KBM-7 (cell line): ENCODE results near the gene IL11.
"Not testable (repeated sequence)": the region's sequence is repeated elsewhere in the genome, so short reads cannot be mapped to it uniquely, and the experiment has no call there.

Experiments used
- DNase-seq: peaks from one replicate; pipeline ENCODE4 v3.0.0-alpha.2; 2015
- in situ Hi-C: fragments of 300-500 bp; cut with MboI; formaldehyde crosslinking; loops from 2 replicates; pipeline ENCODE4 v1.14.3; 2020; ENCODE audit warnings: low sequenced_read_pairs, low pct_unique_long_range_greater_than_20kb, mixed read lengths

IL11 gene

DNA sequence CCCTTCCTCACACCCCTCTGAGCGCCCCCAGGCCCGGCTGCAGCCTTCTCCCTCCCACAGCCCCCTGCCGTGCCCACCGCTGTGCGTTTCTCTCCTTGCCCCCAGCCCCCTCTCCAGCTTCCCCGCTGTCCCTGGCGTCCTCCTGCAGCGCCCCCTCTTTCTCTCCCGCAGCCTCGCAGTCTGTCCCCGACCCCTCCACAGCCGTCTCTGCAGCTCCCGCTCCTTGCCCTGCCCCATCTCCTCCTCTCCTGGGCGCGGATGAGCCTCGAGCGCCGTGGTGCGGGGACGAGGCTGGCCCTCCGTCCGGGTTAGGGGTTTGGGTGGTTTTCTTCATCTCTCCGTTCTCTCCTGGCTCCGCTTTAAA lies 29.5 kb downstream of the IL11 start:
- peak; percentile 22 for DNase-seq
- in situ Hi-C loops: no loop called here

DNA sequence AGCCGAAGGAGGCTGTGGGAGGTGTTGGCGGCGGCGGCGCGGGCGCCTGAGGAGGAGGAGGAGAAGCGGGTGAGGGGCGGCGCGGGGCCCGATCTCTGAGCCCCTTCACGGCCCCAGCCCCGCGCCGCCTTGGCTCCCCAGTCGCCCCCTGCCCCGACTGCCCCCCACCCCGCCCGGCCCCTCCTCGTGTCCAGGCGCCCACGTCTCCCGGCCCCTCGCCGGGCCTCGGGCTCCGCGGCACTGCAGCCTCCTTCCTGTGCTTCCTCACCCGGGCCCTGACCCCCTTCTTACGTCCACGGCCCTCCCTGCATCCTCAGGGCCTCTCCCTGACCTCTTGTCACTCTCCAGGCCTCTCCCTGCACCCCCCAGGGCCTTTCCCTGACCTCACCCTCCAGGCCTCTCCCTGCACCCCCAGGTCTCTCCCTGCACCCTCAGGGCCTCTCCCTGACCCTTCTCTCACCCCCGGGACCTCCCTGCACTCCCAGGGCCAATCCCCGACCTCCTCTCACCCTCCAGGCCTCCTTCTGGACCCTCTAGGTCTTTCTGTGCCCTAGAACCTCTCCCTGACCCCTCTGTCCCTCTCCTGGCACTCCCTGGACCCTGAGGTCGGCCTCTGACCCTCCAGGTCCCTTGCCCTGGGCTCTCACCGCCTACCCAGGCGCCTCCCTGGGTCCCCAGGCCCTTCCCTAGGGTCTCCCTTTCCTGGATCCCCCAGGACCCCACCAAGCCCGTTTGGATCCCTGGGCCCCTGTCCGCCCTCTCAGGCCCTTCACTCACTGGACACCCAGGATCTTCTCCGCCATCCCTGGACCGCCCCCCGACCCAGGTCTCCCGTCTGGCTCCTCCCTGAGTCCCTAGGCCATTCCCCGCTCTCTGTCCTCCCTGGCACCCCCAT lies 30.1 kb downstream of the IL11 start:
- in situ Hi-C loops: no loop called here
- peak; percentile 18 for DNase-seq

DNA sequence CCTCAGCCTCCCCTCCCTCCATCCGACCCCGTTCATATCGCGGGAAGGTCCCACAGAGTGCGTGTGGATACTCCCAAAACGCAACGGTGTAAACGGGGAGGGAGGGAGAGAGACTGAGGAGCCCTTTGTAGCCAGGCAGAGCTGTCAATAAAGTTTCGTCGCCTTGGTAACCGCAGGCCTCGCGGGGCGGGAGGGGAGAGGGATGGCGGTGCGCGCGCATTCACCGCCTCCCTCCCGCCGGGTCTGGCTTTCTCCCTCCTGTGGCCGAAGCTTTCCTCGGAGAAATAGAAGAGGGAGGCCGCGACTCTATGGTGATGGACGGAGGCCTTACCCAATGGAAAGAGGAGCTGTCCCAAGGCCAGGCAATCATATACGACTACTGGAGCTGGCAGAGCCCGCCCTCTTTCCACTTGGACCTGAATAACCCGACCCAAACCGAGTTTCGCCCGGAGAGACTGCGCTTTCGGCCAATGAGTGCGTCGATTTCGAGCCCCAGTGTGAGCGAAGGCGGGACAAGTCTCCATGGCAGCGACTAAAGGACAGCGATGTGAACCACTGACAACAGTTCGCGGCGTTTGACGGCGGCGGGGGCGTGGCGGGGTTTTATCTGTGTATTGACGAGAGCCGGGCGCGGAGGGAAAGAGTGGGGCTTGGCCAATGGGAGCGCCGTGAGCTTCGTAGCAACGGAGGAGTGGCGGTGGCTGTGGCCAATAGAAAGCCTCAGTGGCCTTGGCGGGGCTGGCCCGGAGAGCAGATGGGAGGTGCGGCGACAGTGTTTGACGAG lies 31.0 kb downstream of the IL11 start, which contains the start of gene KMT5C:
Gene KMT5C (plus strand): TSS at position 772 of the 784 bp plus-strand sequence. CDS start 2,061 bp downstream, outside the sequence.
- in situ Hi-C loops: no loop called here
- peak; percentile 100 for DNase-seq

DNA sequence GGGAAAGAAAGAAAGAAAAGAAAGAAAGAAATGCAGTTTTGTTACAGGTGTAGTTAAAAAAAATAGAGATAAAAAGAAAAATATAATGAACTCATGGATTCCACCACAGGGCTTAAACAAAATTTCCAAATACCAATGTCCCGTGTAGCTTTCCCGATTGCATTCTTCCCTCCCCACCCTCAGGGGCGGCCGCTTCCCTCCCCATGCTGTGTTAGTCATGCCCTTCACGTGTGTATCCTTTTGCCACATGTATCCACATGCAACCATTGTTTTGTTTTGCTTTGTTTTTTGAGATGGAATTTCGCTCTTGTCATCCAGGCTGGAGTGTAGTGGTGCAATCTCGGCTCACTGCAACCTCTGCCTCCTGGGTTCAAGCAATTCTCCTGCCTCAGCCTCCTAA lies 34.2 kb downstream of the IL11 start:
- in situ Hi-C loops: no loop called here
- DNase-seq: no peak

DNA sequence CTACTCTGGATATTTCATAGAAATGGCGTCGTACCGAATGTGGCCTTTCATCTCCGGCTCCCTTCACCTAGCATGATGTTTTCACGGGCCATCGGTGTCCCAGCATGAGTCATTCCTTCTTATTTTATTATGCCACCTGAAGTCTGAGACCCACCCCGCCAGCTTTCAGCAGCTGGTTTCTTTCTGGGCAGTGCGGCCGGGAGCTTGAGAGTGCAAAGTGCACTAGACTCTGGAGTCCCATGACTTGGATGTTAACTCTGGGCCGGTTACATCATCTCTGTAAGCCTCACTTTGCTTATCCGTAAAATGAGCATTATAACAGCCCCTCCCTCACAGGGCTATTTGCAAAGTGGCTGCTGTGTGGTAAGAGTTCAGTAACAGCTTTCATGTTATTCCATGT lies 36.4 kb downstream of the IL11 start:
- no peak for DNase-seq
- in situ Hi-C loops: no loop called here

DNA sequence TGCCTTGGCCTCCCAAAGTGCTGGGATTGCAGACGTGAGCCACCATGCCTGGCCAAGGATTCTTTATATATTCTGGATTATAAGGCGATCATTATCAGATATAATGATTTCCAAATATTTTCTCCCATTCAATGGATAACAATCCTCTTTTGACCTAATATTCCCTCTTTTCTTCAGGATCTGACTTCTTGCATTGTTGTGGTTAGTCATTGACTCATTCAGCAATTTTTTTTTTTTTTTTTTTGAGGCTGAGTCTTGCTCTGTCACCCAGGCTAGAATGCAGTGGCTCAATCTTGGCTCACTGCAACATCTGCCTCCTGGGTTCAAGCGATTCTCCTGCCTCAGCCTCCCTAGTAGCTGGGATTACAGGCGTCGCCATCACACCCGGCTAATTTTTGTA lies 40.5 kb downstream of the IL11 start:
- in situ Hi-C loops, DNase-seq: not testable (repeated sequence)

DNA sequence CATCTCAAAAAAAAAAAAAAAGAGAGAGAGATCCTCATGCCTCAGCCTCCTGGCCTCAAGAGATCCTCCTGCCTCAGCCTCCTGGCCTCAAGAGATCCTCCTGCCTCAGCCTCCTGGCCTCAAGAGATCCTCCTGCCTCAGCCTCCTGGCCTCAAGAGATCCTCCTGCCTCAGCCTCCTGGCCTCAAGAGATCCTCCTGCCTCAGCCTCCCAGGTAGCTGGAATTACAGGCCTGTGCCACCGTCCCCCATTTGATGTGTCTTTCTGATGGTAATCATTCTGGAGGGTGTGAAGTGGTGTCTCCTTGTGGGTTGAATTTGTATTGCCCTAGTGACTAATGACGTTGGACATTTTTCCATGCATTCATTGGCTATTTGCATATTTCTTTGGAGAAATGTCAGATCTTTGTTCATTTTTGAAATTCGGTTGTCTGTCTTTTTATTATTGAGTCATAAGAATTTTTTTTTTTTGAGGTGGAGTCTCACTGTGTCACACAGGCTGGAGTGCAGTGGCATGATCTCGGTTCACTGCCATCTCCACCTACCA lies 41.4 kb downstream of the IL11 start:
- in situ Hi-C loops: not testable (repeated sequence)

DNA sequence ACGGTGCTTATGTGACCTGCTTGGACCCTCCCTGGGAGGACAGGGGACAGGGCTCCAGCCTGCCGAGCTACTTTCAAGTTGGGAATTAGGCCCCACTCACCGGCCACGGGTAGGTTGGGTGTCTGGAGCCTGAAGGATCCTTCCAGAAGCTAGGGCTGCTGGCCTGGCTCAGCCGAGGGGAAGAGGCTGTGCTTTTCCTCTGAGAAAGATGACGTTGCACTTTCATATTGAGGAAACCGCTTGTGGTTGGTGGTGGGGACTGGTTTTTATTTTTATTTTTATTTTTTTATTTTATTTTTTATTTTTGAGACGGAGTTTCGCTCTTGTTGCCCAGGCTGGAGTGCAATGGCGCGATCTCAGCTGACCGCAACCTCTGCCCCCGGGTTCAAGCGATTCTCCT lies 45.1 kb downstream of the IL11 start, which contains the start of gene TMEM150B:
Gene TMEM150B (minus strand): TSS at position 170 of the 400 bp plus-strand sequence. CDS start 4,305 bp downstream, outside the sequence.
- no peak for DNase-seq
- in situ Hi-C loops: no loop called here

More for the DNA sequence above, 41.4 kb downstream of the IL11 start:
- DNase-seq: not testable (repeated sequence)

DNA sequence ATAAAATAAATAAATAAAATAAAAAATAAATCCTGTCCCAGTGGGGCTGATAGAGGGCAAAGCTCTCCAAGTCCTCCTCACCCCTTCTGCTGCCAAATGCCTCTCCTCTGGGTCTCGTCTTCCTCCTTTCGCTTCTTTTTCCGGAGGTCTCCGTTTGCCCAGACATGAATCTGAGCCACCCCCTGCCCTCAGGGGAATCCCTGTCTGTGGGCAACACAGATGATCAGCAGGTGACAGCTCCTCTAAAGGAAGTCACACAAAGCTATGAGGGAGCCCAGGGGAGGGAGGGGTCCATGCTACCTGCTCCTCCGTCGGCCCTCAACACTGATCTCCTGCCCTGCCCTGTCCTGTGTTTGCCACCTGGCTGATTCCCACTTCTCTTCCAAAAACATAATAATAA lies 45.6 kb downstream of the IL11 start:
- in situ Hi-C loops: no loop called here
- no peak for DNase-seq

DNA sequence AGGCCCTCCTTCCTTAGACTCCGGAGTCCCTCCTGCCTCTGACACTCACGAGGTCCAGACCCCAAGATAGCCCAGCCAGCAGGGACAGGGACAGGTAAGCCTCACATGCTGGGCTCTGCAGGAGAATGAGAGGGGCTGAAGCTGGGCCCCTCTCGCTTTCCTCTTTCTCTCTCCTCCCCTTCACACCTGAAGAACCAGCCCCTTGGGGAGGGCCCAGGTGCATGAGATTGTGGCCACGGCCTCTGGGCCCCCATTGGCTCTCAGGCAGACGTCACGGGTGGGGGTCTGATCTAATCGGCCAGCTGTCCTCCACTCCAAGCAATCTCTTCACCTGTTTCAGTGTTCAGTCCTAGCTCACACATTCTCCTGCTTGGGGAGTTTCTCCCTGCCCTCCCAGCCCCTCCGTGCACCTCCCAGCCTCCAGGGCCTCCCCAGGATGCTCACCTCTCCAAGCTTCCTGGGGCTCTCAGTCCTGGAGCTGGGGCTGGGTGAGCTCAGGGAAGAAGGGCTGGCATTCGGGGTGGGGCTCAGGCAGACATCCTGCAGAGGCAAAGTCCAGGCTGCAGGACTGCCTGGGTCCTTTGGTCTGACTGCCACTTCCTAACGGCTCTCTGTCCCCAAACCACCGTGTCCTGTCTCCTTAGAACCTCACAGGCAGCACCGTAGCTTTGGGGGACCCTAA lies 47.9 kb downstream of the IL11 start:
- DNase-seq: no peak
- in situ Hi-C loops: no loop called here

DNA sequence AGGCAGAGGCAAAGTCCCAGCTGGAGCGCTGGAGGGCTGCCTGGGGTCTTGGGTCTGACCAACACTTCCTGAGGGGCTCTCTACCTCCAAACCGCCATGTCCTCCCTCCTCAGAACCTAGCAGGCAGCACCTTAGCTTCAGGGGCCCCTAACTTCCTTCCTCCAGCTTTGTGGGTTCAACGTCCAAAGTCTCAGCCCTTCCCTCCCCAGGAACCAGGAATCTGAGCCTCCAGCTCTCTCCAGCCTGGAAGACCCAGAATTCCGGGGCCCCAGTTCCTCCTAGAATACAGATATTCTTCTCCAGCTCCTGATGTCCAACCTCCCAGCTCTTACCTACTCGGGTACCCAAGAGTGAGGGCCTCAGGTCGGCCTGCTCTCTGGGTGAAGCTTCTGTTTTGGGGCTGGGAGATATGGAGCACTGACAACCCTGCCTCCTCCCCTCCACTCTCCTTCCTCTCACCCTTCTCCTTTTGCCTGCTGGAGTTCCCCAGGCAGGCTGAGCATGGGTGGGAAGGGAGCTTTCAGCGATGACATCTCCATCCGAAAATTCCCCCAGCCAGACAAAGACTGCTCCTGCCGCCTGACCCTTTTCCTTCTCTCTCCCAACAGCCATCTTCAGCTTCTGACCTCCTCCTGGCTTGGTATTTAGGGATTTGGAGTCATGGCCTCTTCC lies 48.7 kb downstream of the IL11 start:
- DNase-seq: no peak
- in situ Hi-C loops: no loop called here

DNA sequence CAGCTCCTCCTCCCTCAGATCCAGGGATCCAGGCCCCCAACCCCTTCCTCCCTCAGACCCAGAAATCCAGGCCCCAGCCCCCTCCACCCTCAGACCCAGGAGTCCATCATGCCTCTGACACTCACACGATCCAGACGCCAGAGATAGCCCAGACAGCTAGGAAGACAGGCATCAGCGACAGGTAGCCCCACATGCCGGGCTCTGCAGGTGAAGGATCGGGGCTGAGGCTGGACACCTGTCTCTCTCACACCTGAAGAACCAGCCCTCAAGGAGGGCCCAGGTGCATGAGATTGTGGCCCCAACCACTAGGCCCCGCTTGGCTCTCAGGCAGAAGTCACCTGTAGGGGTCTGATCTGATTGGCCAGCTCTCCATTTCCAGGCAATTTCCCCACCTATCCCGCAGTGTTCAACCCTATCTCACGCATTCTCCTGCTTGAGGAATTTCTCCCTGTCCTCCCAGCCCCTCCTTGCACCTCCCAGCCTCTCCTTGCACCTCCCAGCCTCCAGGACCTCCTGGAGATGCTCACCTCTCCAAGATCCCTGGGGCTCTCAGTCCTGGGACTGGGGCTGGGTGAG lies 49.3 kb downstream of the IL11 start:
- DNase-seq: no peak
- in situ Hi-C loops: no loop called here

DNA sequence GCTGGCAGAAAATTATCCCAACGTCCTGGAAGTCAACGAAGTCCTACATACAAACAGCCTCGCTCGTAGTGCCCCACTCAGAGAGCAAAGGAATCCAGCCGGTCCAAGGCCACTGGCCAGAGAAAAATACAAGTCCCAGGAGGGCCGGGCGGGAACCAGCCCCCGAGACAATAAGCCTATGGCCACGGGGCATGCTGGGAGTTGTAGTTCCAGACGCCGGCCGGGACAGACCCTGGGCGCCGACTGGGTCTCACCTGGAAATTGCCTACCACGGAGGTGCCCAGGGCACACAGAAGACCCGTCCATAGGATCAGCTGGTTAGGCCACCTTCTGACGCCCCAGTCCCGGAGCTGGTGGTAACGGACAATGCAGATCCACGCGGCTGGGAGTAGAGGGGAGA lies 50.5 kb downstream of the IL11 start:
- no peak for DNase-seq
- in situ Hi-C loops: no loop called here

DNA sequence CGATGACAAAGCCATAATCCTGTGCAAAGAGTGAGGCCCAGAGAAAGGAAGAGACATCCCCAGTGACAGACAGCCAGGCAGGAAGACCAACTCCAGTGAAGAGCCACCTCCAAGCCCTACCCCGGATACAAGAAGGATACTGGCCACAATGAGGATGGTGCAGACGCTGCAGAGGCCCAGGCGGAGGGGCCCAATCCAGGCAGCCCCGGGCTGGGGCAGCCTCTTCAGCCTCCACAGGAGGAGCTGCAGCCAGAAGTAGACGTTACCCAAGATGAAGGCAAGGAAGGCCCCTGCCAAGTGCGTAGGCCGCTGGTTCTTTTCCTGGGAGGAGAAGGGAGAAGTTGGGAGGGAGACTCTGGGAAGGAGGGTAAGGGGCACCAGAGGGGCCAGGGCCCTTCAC lies 53.6 kb downstream of the IL11 start:
- no peak for DNase-seq
- in situ Hi-C loops: no loop called here

DNA sequence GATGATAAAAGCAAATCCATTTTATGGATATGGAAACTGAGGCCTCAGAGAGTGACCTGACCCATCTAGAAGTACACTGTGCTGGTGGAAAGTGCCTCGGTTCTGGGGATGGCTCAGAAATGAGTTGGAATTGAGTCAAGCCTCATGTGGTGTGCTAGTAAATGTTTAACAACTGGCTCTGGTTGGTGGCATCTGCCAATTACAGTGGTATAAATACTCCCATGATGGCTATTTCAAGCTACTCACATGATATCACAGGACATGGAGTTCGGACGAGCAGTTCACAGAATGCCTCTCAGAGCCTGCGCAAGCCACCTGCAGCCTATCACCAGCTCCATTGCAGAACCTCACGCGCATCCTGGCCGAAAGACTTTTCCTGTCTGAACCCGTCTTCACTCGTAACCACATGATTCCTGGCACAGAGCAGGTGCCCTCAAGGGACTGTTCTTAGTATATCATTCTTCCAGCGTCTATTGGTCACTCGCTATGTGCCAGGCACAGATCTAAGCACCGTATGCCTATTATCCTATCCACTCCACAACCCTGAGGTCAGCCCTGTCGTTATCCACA lies 54.2 kb downstream of the IL11 start:
- in situ Hi-C loops: no loop called here
- DNase-seq: no peak

DNA sequence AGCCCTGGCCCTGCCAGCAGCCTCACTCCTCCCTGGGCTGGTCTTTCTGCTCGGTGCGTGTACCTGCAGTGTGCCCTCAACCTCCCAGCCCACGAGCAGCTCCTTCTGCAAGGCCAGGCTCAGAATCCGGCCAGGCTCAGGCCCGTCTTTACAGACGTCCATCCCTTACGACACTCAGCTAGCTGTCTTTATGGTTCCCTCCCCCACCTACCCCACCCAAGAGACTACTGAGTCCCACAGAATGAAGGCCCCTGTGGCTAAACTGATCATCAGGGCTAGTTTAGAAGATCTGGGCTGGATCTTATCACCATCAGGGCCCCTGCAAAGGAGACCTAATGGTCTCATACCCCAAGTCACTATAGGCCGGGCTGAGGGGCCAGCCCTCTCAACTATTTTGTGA lies 55.9 kb downstream of the IL11 start:
- in situ Hi-C loops: no loop called here

More for the DNA sequence above, 55.9 kb downstream of the IL11 start:
- no peak for DNase-seq
